Spleen (tissue), 11 donors: ENCODE data around the gene IRF2BPL. TPM values are rescaled to one million over a fixed set of nuclear protein-coding genes. Genes with fewer than 3 reads are reported as not detected.

Experiments used
- DNase-seq: peaks from one replicate; pipeline ENCODE4 v3.0.0-alpha.2; 2020
- H3K27ac ChIP-seq, 8 donors: fragments of 200-600 bp; sonication (generic) in 7 of 8; 1 replicate in 4 of 8; 2 replicates in 4 of 8; pipeline versions ENCODE4 v1.5.0 to v1.8.0; 2016 to 2021; ENCODE audit warnings: inconsistent platforms in 4 of 8, mild to moderate bottlenecking in 4 of 8, moderate library complexity in 1 of 8
- H3K27me3 ChIP-seq, 7 donors: fragments of 200-600 bp; sonication (generic) in 6 of 7; replicated peaks in 1 of 7; 1 replicate in 4 of 7; 2 replicates in 3 of 7; pipeline versions ENCODE4 v1.5.0 to v1.8.0; 2016 to 2021; ENCODE audit warnings: inconsistent platforms in 3 of 7, mild to moderate bottlenecking in 1 of 7
- H3K36me3 ChIP-seq, 6 donors: fragments of 200-600 bp; sonication (generic) in 5 of 6; 1 replicate in 4 of 6; 2 replicates in 2 of 6; pipeline versions ENCODE4 v1.5.0 to v1.8.0; 2016 to 2021; ENCODE audit warnings: inconsistent platforms in 2 of 6
- H3K4me1 ChIP-seq, 6 donors: fragments of 200-600 bp; sonication (generic) in 5 of 6; 1 replicate in 3 of 6; 2 replicates in 3 of 6; pipeline versions ENCODE4 v1.5.0 to v1.8.0; 2016 to 2021; ENCODE audit warnings: inconsistent platforms in 3 of 6
- H3K4me3 ChIP-seq, 8 donors: fragments of 200-600 bp; sonication (generic) in 7 of 8; 1 replicate in 4 of 8; 2 replicates in 4 of 8; pipeline versions ENCODE4 v1.5.0 to v1.8.0; 2016 to 2021; ENCODE audit warnings: inconsistent platforms in 4 of 8, mild to moderate bottlenecking in 4 of 8, moderate library complexity in 2 of 8
- H3K9me3 ChIP-seq, 8 donors: fragments of 200-600 bp; sonication (generic) in 7 of 8; 1 replicate in 4 of 8; 2 replicates in 4 of 8; pipeline versions ENCODE4 v1.5.0 to v1.8.0; 2016 to 2021; ENCODE audit warnings: inconsistent platforms in 4 of 8
- POLR2A ChIP-seq, 3 donors: fragments of 450-650 bp; IDR thresholded peaks; one replicate each; pipeline ENCODE4 v1.5.1; 2017; ENCODE audit warnings: antibody characterized with exemption in 3 of 3, mild to moderate bottlenecking in 1 of 3
- POLR2AphosphoS5 ChIP-seq, 3 donors: sonication (generic); formaldehyde crosslinking; IDR thresholded peaks; one replicate each; pipeline ENCODE4 v1.5.1; 2017; ENCODE audit warnings: antibody characterized with exemption in 3 of 3
- WGBS, 5 donors: extraction: QIAGEN DNeasy Blood & Tissue Kit in 3 of 5; methylation state at CpG; one replicate each; pipeline versions ENCODE4 v1.1.5 to v1.1.7; 2013 to 2018; 5-methylcytosine and 5-hydroxymethylcytosine counted together
- intact Hi-C: fragments of 100-400 bp; cut with DNase I; formaldehyde crosslinking; loops from one replicate; pipeline ENCODE4 v1.15.0; 2023; ENCODE audit warnings: low total_unique reads
- polyA plus RNA-seq, 3 donors: library from polyadenylated mRNA; stranded (reverse); fragments of 200-250 nt; gene quantifications; one replicate each; pipeline ENCODE4 v1.2.1, GENCODE V29; 2013
- total RNA-seq, 7 donors: library from RNA; depleted of rRNA in 3 of 7; stranded (reverse); fragments of >200 nt in 3 of 7; fragmentation: NEBNext Ultra II Directional in 4 of 7; extraction: Animal tissue kit (Norgen Biotek cat#: 25700) in 4 of 7; gene quantifications; one replicate each; pipeline versions ENCODE4 v1.1.0 to v1.2.1, GENCODE V29; 2016 to 2021
- TF ChIP-seq, protein P1 (sequence below), 11 experiments: fragments of 200-600 bp in 7 of 11; fragments of 450-650 bp in 4 of 11; sonication (generic) in 4 of 11; IDR thresholded peaks in 8 of 11; conservative IDR thresholded peaks in 3 of 11; 1 replicate in 7 of 11; 2 replicates in 4 of 11; pipeline versions ENCODE4 v1.4.0 to v1.8.0; 2016 to 2021; ENCODE audit warnings: antibody characterized with exemption in 11 of 11, inconsistent platforms in 4 of 11, mild to moderate bottlenecking in 1 of 11
- donor health status: healthy with polysubstance abuse.
- donor health status: DM: no; HTN: no; CAD: no; lungs with moderate emphysema.
- donor health status: DM: no; HTN: no; CAD: no.
- donor health status: Bipolar disorder and iron deficiency.
- donor health status: healthy.
- donor health status: DM: no; HTN: no; CAD: no.
- donor health status: DM: yes; HTN: yes; CAD: no.

The IRF2BPL gene
- total and polyA plus RNA-seq, 10 donors, result 4.1 to 62.7 (median 46.2) TPM

DNA sequence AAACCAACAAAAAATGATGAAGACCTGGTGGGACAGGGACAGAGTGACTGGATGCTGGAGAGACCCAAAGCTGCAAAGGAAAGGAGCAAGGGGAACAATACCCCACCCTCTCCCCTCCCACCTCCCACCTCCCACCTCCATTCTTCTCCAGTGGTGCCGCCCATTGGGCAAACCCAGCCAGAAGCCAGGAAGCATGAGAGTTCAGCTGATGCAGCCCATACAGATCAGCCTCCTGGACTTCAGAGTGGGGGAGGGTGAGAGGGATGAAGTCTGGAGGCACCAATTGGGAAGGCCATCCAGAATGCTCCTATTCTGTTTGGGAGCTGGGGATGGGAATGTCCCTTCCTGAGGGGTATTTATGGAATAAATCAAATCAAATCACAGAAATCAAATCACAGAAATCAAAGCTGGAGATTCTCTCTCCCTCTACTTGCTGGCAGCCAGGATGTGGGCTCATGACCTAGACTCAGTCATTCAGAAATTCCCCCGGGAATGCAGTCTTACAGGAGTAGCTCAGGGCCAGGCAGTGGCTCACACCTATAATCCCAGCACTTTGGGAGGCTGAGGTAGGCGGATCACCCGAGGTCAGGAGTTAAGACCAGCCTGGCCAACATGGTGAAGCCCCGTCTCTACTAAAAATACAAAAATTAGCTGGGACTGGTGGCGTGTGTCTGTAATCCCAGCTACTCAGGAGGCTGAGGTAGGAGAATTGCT is 31.1 kb downstream of the IRF2BPL start:
- whole genome bisulfite sequencing, 5 donors, result 73 to 86% (median 81%) methylated on average over 6 of the region's 6 CpGs
- Histone ChIP-seq H3K27me3 (no peaks in the 10 kb centered on the region), H3K27ac (no peak overlapping the region), H3K4me3 (no peak overlapping the region), H3K9me3 (no peaks in the 10 kb centered on the region), H3K36me3 (no peaks in the 10 kb centered on the region), H3K4me1 (peaks cover 8 to 46% (median 24%) of the 10 kb centered on the region in 6 donors)
- DNase-seq, result no peak
- no peak for TF ChIP-seq POLR2AphosphoS5 (IDR thresholded peaks at IDR 0.05)
- intact Hi-C loops, result no loop called here

DNA sequence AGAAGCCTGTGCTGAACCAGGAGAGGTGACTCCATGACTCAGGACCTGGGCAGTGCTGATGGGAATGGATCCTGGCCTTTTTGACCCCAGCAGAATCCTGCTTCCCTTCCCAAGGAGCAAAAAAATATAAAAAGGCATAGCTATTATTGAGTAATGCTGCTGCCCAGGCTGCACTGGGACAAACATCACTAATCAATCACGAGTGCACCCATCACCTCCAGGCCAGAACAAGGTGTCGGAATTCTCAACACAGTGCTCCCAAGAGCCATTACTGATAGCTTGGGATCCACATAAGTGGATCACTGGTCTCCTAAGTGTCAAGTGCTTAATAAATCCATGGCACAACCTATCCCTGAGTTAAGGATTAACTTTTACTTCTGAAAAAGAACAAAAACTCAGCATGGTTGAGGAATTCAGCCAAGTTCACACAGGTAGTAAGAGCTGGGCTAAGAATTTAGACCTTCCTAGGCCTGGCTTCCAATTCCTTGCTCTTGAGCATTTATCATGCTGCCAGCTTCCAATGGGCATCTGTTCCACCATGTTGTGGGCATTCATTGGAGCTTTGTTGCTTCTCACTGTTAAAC is 31.9 kb downstream of the IRF2BPL start:
- Histone ChIP-seq H3K27ac (no peak overlapping the region), H3K36me3 (no peaks in the 10 kb centered on the region), H3K9me3 (no peaks in the 10 kb centered on the region), H3K4me3 (no peak overlapping the region), H3K27me3 (no peaks in the 10 kb centered on the region), H3K4me1 (peaks cover 8 to 46% (median 24%) of the 10 kb centered on the region in 6 donors)
- no peak for DNase-seq
- intact Hi-C loops, result no loop called here
- TF ChIP-seq POLR2A (IDR thresholded peaks at IDR 0.05) (no peak), POLR2AphosphoS5 (IDR thresholded peaks at IDR 0.05) (no peak)
- TF ChIP-seq, protein P1, sequence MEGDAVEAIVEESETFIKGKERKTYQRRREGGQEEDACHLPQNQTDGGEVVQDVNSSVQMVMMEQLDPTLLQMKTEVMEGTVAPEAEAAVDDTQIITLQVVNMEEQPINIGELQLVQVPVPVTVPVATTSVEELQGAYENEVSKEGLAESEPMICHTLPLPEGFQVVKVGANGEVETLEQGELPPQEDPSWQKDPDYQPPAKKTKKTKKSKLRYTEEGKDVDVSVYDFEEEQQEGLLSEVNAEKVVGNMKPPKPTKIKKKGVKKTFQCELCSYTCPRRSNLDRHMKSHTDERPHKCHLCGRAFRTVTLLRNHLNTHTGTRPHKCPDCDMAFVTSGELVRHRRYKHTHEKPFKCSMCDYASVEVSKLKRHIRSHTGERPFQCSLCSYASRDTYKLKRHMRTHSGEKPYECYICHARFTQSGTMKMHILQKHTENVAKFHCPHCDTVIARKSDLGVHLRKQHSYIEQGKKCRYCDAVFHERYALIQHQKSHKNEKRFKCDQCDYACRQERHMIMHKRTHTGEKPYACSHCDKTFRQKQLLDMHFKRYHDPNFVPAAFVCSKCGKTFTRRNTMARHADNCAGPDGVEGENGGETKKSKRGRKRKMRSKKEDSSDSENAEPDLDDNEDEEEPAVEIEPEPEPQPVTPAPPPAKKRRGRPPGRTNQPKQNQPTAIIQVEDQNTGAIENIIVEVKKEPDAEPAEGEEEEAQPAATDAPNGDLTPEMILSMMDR (IDR thresholded peaks at IDR 0.05 in 8 of 11, conservative IDR thresholded peaks at IDR 0.05 in 3 of 11), result no peak
- WGBS, 5 donors, result 88 to 100% (median 94%) methylated on average over 2 of the region's 2 CpGs

DNA sequence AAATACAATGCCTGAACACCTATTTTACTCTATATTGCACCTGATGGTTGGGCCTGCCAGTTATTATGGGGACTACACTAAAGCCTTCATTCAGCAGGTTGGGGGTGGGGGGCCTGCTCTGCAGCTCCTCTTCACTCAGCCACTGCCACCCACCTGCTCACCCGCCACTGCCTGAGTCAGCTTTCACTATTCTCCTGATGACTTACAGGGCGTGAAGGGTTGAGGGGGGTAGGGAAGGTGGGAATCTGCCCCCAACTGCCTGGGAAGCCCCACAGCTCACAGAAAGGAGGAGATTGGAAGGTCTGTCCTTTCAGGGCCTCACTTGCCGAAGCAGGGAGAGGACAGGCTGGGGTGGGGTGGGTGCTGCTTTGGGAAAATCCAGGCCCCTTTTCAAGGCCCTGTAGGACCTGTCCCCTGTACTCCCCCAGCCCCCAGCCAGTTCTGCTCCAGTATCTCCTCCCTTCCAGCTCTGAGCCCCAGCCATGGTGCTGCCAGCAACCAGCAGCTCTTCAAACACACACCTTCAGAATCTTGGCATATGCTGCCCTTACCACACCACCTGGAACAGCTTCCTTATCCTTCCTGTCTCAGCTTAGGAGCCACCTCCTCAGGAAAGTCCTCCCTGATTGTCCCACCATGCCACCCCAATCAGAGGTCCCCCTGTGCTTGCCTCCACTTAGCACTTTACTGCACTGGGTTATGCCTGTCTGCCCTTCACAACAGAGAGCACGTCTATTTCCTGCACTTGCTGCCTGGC is 33.1 kb downstream of the IRF2BPL start:
- no peaks in the 10 kb centered on the region for H3K36me3 ChIP-seq
- H3K27me3 ChIP-seq, result no peaks in the 10 kb centered on the region
- no peaks in the 10 kb centered on the region for H3K9me3 ChIP-seq
- H3K4me1 ChIP-seq, result peaks cover 6 to 37% (median 16%) of the 10 kb centered on the region in 6 donors
- H3K4me3 ChIP-seq, result no peak overlapping the region
- intact Hi-C loops, result no loop called here
- 75 to 83% (median 81%) methylated on average over 3 to 4 of the region's 4 CpGs for WGBS, 5 donors
- TF ChIP-seq POLR2AphosphoS5 (IDR thresholded peaks at IDR 0.05) (no peak), POLR2A (IDR thresholded peaks at IDR 0.05) (no peak)
- TF ChIP-seq, protein P1 (IDR thresholded peaks at IDR 0.05 in 8 of 11, conservative IDR thresholded peaks at IDR 0.05 in 3 of 11), result no peak
- no peak for DNase-seq
- no peak overlapping the region for H3K27ac ChIP-seq

DNA sequence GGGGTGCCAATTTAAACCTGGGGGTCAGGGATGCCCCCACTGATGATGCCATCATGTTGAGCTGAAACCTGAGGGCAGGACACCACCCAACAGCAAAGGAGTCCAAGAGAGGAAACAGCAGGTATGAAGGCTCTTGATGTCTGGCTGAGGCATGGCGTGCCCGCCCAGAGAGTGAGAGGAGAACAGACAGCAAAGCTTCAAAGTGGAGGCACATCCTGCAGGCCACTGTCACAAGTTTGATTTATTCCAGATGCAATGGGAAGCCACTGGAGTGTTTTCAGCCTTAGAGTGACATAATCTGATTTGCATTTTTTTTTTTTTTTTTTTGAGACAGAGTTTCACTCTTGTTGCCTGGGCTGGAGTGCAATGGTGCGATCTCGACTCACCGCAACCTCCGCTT is 34.8 kb downstream of the IRF2BPL start:
- intact Hi-C loops, result no loop called here
- DNase-seq, result no peak
- Histone ChIP-seq H3K9me3 (no peaks in the 10 kb centered on the region), H3K36me3 (no peaks in the 10 kb centered on the region), H3K4me1 (peaks cover 0 to 20% (median 7%) of the 10 kb centered on the region in 6 donors), H3K4me3 (no peak overlapping the region), H3K27me3 (no peaks in the 10 kb centered on the region), H3K27ac (no peak overlapping the region)
- TF ChIP-seq, protein P1 (IDR thresholded peaks at IDR 0.05 in 8 of 11, conservative IDR thresholded peaks at IDR 0.05 in 3 of 11), result no peak
- TF ChIP-seq POLR2AphosphoS5 (IDR thresholded peaks at IDR 0.05), result no peak
- TF ChIP-seq POLR2A (IDR thresholded peaks at IDR 0.05), result no peak
- WGBS, 5 donors, result 83 to 92% (median 85%) methylated on average over 2 to 6 of the region's 6 CpGs
